ENCODE data around the gene COPS7A. TPM values are rescaled to one million over a fixed set of nuclear protein-coding genes. Genes with fewer than 3 reads are reported as not detected.

The COPS7A gene
- total RNA-seq, 1 experiment from 2014 or later, result 88.7 TPM

DNA sequence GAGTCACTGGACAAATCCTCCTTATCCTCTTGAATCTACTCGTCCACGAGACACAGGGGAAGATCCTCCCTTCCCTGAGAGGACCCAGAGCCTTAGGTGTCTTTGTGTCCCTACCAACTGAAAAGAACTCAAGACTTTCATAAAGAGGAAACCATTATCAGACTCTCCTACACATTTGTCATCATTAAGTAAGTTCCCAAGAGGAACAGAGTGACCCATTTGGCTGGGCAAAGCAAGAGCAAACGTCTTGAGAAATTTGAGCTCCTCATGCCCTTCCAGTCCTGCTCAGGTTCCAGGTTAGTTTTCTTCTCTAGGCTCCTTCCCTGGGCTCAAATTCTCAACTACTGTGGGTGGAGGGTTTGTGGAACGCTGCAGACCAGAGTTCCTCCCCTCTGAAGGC lies 23.4 kb downstream of the COPS7A start:
- Histone ChIP-seq H3K9me3 (ENCODE audit: insufficient read depth, low read depth) (no peaks in the 10 kb centered on the region), H3K4me1 (replicated peaks; ENCODE audit: insufficient read depth) (peaks cover 16% of the 10 kb centered on the region), H3F3A (ENCODE audit: insufficient read depth, low read depth) (peaks cover 28% of the 10 kb centered on the region; the same call in 1 of the 2 replicates), H3K36me3 (ENCODE audit: low read depth) (peaks cover 17% of the 10 kb centered on the region), H3K27ac (no peak overlapping the region), H2AFZ (no peak overlapping the region), H3K9me2 (ENCODE audit: insufficient read depth) (no peaks in the 10 kb centered on the region), H4K20me1 (ENCODE audit: insufficient read depth) (no peaks in the 10 kb centered on the region; the same call in 1 of the 2 replicates), H3K4me2 (no peak overlapping the region), H3K79me2 (ENCODE audit: low read depth) (peaks cover 19% of the 10 kb centered on the region), H3K4me3 (no peak overlapping the region), H3K27me3 (ENCODE audit: insufficient read depth, low read depth) (no peaks in the 10 kb centered on the region)
- POLR2A ChIA-PET (ENCODE audit: unreplicated experiment), result no interaction called here
- peak in 1 of 2 experiments; percentile 9 for DNase-seq
- no TSS peak for BruUV-seq (replicated peaks)
- TF ChIP-seq CTCF (conservative IDR thresholded peaks at IDR 0.05) (no peak), EZH2 (IDR thresholded peaks at IDR 0.05; ENCODE audit: low read depth) (no peak)
- CTCF ChIA-PET, result no interaction called here
- intact Hi-C loops (cut with micrococcal nuclease; ENCODE audit: unreplicated experiment), result no loop called here

DNA sequence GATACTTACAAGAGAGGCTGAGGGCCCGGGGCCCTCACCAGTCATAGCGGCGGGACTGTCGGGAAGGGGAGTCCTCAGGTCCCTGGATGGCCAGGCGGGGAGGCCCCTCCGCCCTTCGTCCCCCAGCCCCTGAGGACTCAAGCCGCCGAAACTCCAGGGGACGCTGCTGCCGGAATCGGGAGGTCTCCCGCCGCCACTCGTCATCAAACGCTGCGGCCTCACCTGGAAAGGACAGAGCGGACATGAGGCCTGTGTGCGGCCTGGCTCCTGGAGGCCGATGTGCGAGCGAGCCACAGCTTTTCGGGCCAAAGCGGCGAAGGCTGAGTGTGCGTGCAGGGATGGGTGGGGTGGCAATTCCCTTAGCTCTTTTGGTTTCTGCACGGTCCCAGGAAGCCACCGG lies 24.9 kb downstream of the COPS7A start:
- Histone ChIP-seq H3K27ac (no peak overlapping the region), H3K4me3 (no peak overlapping the region), H4K20me1 (ENCODE audit: insufficient read depth) (no peaks in the 10 kb centered on the region; the same call in 1 of the 2 replicates), H3K4me1 (replicated peaks; ENCODE audit: insufficient read depth) (peaks cover 8% of the 10 kb centered on the region), H2AFZ (no peak overlapping the region), H3K9me2 (ENCODE audit: insufficient read depth) (no peaks in the 10 kb centered on the region), H3K27me3 (ENCODE audit: insufficient read depth, low read depth) (no peaks in the 10 kb centered on the region), H3K36me3 (ENCODE audit: low read depth) (peaks cover 17% of the 10 kb centered on the region), H3F3A (ENCODE audit: insufficient read depth, low read depth) (peaks cover 21% of the 10 kb centered on the region; the same call in 1 of the 2 replicates), H3K79me2 (ENCODE audit: low read depth) (peaks cover 26% of the 10 kb centered on the region), H3K4me2 (no peak overlapping the region), H3K9me3 (ENCODE audit: insufficient read depth, low read depth) (no peaks in the 10 kb centered on the region)
- DNase-seq, result no peak
- BruUV-seq (replicated peaks), result no TSS peak
- TF ChIP-seq EZH2 (IDR thresholded peaks at IDR 0.05; ENCODE audit: low read depth), result no peak
- no peak for TF ChIP-seq CTCF (conservative IDR thresholded peaks at IDR 0.05)
- POLR2A ChIA-PET (ENCODE audit: unreplicated experiment), result no interaction called here
- intact Hi-C loops (cut with micrococcal nuclease; ENCODE audit: unreplicated experiment), result no loop called here
- CTCF ChIA-PET, result no interaction called here

GRCh38 chr12:6750506-6750905 lies 26.7 kb downstream of the COPS7A start:
- H4K20me1 ChIP-seq (ENCODE audit: insufficient read depth), result no peaks in the 10 kb centered on the region; the same call in 1 of the 2 replicates
- H3K27me3 ChIP-seq (ENCODE audit: insufficient read depth, low read depth), result no peaks in the 10 kb centered on the region
- DNase-seq, result peak in 1 of 2 experiments; percentile 3
- ChIA-PET POLR2A (ENCODE audit: unreplicated experiment) (no interaction called here), CTCF (no interaction called here)
- peaks cover 26% of the 10 kb centered on the region for H3K79me2 ChIP-seq (ENCODE audit: low read depth)
- TF ChIP-seq EZH2 (IDR thresholded peaks at IDR 0.05; ENCODE audit: low read depth), result no peak
- TF ChIP-seq CTCF (conservative IDR thresholded peaks at IDR 0.05), result no peak
- no peak overlapping the region for H3K27ac ChIP-seq
- H3K9me2 ChIP-seq (ENCODE audit: insufficient read depth), result no peaks in the 10 kb centered on the region
- H3K36me3 ChIP-seq (ENCODE audit: low read depth), result peaks cover 17% of the 10 kb centered on the region
- peaks cover 16% of the 10 kb centered on the region for H3K4me1 ChIP-seq (replicated peaks; ENCODE audit: insufficient read depth)
- H2AFZ ChIP-seq, result no peak overlapping the region
- H3K9me3 ChIP-seq (ENCODE audit: insufficient read depth, low read depth), result no peaks in the 10 kb centered on the region
- intact Hi-C loops (cut with micrococcal nuclease; ENCODE audit: unreplicated experiment), result loop anchor here (5.0 kb wide), 1 partner anchor 192 kb away; the partner anchor contains the start of genes C12orf57 and RNU7-1
- no peak overlapping the region for H3K4me2 ChIP-seq
- no TSS peak for BruUV-seq (replicated peaks)
- peaks cover 27% of the 10 kb centered on the region; the same call in 1 of the 2 replicates for H3F3A ChIP-seq (ENCODE audit: insufficient read depth, low read depth)
- H3K4me3 ChIP-seq, result no peak overlapping the region
